HCEC 1CT (cell line): Measurements from ENCODE around the gene SPINK8.
A peak's percentile ranks its signal among the peaks of the same experiment; 100 is the strongest.
"Not testable (repeated sequence)": the region's sequence is repeated elsewhere in the genome, so short reads cannot be mapped to it uniquely, and the experiment has no call there.

ENCODE experiments used
- DNase-seq: peaks from one replicate; pipeline ENCODE4 v3.0.0-alpha.2; 2017

Gene SPINK8

DNA sequence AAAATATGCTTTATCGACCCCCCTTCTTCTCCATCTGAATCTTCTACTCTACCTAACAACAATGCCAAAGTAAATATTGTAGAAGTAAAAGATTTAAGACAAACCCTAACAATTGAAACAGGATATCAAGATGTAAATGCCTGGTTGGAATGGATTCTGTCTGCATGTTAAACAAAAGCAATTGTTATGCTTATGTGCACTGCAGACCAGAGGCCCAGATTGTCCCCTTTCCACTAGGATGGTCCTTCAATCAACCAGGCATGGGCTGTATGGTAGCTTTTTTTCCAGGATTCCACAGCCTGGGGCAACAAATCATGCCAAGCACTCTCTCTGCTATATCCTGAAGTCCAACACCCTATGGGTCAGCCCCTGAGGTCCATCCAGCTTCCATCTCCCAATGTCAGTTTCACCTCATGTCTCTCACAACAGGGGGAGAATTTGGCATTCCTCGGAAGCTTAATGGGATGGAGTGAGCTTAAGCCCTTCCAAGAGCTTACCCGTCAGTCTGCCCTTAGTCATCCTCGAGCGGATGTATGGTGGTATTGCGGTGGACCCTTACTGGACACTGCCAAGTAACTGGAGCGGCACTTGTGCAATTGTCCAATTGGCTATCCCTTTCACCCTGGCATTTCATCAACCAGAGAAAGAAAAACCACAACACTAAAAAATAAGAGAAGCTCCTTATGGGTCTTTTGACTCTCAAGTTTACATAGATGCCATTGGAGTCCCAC, 56.4 kb downstream of the SPINK8 start:
- DNase-seq = no peak

- DNase-seq = no peak
Observed at GRCh38 chr3:48275287-48276027, 58.0 kb downstream of the SPINK8 start.

GRCh38 chr3:48274452-48274851, 59.0 kb downstream of the SPINK8 start:
- no peak for DNase-seq

DNA sequence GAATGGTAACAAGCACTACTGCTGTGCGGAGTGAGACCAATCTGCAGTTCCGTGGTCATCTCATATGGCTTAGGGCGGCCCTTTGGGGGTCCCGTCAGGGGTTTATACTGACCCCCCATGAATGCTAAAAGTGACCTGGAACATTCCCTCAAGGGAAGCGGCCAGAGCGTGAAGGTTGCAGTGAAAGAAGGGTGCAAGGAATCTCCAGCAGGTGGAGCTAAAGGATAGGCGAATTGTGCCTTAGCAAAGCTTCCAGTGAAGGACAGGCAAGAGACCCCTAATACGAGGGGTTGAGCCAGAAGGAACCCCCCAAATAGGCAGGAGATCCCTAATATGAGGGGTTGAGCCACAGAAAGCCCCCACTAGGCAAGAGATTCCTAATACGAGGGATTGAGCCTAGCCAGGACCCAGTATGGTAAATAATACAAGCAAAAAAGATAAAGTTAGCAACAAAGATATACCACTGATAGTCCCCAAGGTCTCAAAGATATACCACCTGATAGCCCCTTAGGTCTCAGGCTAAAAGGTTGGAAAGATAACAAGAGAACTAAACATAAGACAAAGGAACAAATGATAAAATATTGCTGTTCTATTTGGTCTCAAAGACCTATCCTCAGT, 59.8 kb downstream of the SPINK8 start:
- DNase-seq = peak; percentile 38

DNA sequence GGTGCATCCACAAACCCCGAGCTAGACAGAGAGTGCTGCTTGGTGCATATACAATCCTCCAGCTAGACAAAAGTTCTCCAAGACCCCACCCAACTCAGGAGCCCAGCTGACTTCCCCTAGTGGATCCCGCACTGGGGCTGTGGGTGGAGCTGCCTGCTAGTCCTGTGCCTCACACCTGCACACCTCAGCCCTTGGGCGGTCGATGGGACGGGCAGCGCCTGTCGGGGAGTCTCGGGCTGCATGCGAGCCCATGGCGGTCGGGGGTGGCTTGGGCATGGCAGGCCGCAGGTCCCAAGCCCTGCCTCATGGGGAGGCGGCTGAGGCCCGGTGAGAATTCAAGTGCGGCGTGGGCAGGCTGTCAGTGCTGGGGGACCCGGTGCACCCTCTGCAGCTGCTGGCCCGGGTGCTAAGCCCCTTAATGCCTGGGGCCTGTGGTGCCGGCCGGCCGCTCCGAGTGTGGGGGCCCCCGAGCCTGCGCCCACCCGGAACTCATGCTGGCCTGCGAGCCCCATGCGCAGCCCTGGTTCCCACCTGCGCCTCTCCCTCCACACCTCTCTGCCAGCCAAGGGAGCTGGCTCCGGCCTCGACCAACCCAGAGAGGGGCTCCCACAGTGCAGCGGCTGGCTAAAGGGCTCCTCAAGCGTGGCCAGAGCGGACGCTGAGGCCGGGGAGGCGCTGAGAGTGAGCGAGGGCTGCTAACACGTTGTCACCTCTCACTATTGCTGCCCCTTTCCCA, 61.5 kb downstream of the SPINK8 start:
- DNase-seq = no peak

DNA sequence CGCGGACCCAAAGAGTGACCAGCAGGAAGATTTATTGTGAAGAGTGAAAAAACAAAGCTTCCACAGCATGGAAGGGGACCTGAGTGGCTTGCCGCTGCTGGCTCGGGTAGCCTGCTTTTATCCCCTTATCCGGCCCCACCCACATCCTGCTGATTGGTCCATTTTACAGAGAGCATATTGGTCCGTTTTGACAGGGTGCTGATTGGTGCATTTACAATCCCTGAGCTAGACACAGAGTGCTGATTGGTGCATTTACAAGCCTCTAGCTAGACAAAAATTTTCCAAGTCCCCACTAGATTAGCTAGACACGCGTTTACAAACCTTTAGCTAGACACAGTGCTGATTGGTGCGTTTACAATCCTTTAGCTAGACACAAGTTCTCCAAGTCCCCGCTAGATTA, 62.2 kb downstream of the SPINK8 start:
- DNase-seq = not testable (repeated sequence)

- DNase-seq = no peak
Observed at GRCh38 chr3:48270306-48270705, 63.2 kb downstream of the SPINK8 start.

- no peak for DNase-seq
Observed at GRCh38 chr3:48269592-48269991, 63.9 kb downstream of the SPINK8 start.

DNA sequence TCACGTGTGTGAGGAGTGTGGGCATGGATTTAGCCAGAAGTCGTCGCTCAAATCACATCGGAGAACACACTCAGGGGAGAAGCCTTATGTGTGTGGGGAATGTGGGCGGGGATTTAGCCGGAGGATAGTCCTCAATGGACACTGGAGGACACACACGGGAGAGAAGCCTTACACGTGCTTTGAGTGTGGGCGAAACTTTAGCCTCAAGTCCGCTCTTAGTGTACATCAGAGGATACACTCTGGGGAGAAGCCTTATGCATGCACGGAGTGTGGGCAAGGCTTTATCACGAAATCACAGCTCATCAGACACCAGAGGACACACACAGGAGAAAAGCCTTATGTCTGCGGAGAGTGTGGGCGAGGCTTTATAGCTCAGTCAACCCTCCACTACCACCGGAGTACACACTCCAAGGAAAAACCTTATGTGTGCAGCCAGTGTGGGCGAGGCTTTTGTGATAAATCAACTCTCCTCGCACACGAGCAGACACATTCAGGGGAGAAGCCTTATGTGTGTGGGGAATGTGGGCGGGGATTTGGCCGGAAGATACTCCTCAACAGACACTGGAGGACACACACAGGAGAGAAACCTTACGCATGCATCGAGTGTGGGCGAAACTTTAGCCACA, 64.4 kb downstream of the SPINK8 start:
- DNase-seq = no peak

DNA sequence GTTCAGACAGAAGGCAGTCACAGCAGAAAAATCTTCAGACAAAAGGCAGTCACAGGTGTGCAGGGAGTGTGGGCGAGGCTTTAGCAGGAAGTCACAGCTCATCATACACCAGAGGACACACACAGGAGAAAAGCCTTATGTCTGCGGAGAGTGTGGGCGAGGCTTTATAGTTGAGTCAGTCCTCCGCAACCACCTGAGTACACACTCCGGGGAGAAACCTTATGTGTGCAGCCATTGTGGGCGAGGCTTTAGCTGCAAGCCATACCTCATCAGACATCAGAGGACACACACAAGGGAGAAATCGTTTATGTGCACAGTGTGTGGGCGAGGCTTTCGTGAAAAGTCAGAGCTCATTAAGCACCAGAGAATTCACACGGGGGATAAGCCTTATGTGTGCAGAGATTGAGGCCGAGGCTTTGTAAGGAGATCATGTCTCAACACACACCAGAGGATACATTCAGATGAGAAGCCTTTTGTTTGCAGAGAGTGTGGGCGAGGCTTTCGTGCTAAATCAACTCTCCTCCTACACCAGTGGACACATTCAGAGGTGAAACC, 65.0 kb downstream of the SPINK8 start:
- DNase-seq = no peak

DNA sequence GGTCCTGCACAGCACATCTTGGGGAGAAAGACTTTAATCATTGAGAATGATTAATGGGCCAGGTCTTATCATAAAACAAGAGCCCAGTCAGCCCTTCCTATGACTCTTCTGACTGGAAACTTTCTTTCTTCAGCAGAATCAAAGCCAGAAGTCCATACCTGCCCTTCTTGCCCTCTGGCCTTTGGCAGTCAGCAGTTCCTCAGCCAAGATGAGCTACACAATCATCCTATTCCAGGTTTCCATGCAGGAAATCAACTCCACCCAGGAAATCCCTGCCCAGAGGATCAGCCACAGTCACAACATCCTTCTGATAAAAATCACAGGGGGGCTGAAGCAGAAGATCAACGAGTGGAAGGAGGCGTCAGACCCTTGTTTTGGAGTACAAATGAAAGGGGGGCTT, 65.7 kb downstream of the SPINK8 start:
- no peak for DNase-seq

- no peak for DNase-seq
Observed at GRCh38 chr3:48258530-48258929, 74.9 kb downstream of the SPINK8 start.
